Omental fat pad (tissue), 4 donors: ENCODE data around the gene RC3H2. TPM values are rescaled to one million over a fixed set of nuclear protein-coding genes. Genes with fewer than 3 reads are reported as not detected.
A peak's percentile ranks its signal among the peaks of the same experiment; 100 is the strongest.

Experiments used
- ATAC-seq: fragments of 150-250 bp; one replicate; pipeline ENCODE4 v1.9.1; 2016; ENCODE audit warnings: mild to moderate bottlenecking, moderate library complexity; ENCODE audit not compliant: low FRiP score
- DNase-seq: peaks from one replicate; pipeline ENCODE4 v3.0.0-alpha.2; 2019; ENCODE audit warnings: low spot score
- CTCF ChIP-seq, 3 donors: fragments of 450-650 bp; IDR thresholded peaks; one replicate each; pipeline ENCODE4 v1.5.1; 2016 to 2017; ENCODE audit warnings: antibody characterized with exemption in 3 of 3, mild to moderate bottlenecking in 3 of 3, moderate library complexity in 2 of 3
- total RNA-seq, 4 donors: library from RNA; depleted of rRNA; stranded (reverse); fragments of >200 nt; gene quantifications; one replicate each; pipeline ENCODE4 v1.1.0, GENCODE V29; 2016

The RC3H2 gene
- total RNA-seq, 4 donors from 2014 or later = 30.5 to 63.5 (median 41.3) TPM

DNA sequence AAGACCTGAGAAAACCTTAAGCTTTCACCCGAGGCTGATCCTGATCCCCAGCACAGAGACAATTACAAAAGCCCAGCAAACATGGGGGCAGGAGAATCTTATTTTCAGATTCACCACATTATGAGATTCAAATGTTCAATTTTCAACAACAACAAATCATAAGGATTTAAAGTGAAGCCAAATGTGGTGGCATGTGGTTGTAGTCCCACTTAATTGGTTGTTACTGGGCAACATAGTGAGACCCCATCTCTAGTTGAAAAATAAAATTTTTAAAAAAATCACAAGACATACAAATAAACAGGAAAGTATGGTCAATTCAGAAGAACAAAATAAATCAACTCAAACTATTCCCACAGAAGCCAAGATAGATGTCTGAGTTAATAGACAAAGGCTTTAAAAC lies 31.7 kb upstream of the RC3H2 start:
- ATAC-seq (no peak), DNase-seq (no peak)
- TF ChIP-seq CTCF (IDR thresholded peaks at IDR 0.05) = no peak

GRCh38 chr9:122936464-122936863 lies 31.3 kb upstream of the RC3H2 start:
- no peak for TF ChIP-seq CTCF (IDR thresholded peaks at IDR 0.05)
- ATAC-seq (no peak), DNase-seq (no peak)

GRCh38 chr9:122931226-122932121 lies 26.3 kb upstream of the RC3H2 start, which contains the start of gene ZBTB26:
Gene ZBTB26, minus strand, starts transcription at chr9:122931512. Its CDS starts 11,578 bp downstream, at chr9:122919934.
- TF ChIP-seq CTCF (IDR thresholded peaks at IDR 0.05) = no peak
- DNase-seq = peak; percentile 74
- ATAC-seq = peak; percentile 99

GRCh38 chr9:122930541-122931225 lies 25.5 kb upstream of the RC3H2 start:
- no peak for ATAC-seq
- no peak for TF ChIP-seq CTCF (IDR thresholded peaks at IDR 0.05)

DNA sequence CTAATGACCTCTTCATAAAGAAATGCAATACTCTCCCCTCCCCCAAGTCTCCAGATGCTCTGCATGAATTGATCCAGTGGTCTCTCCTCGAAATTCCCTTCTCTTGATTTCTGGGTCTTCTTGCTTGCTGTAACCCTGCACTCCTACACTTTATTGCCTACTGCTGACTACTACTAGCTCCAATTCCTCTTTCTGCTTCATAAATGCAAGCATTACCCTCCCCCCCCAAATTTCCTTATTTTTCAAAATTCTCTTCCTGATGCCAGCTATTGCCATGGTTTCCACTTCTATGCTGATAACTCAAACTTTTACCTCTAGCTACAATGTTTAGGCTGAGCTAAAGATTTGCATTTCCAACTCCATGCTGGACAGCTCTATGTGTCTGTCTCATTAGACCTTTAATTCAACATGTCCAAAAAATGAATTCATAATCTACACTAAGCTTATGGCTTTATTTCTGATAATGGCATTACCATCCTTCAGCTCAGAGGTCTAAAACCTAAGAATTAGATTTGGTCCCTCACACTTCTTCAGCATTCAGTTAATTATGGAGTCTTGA lies 24.7 kb upstream of the RC3H2 start:
- ATAC-seq (no peak), DNase-seq (no peak)
- no peak for TF ChIP-seq CTCF (IDR thresholded peaks at IDR 0.05)

More at GRCh38 chr9:122930541-122931225, 25.5 kb upstream of the RC3H2 start:
- no peak for DNase-seq

DNA sequence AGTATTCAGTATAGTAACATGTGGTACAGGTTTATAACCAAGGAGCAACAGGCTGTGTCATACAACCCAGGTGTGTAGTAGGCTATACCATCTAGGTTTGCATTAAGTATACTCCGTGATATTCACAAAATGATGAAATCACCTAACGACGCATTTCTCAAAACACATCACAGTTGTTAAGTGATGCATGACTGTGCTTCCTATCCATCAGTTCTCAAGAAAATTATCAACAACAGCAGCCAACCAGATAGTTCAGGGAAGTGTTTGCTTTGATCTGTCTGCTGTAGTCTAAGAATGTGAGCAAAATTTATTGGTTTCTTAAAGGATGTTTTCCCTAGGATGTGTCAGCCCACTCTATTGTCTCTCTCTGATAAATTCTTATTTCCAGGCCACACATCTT lies 18.8 kb upstream of the RC3H2 start:
- DNase-seq (no peak), ATAC-seq (no peak)
- no peak for TF ChIP-seq CTCF (IDR thresholded peaks at IDR 0.05)
